Measurements from ENCODE around the gene C14orf180.

GRCh38 chr14:104555430-104556255, 23.9 kb upstream of the C14orf180 start:
- no peak for TF ChIP-seq CTCF (conservative IDR thresholded peaks at IDR 0.05; ENCODE audit: low read depth, low read length)
- TF ChIP-seq EZH2 (IDR thresholded peaks at IDR 0.05; ENCODE audit: borderline replicate concordance, low read depth, low read length, poor library complexity, severe bottlenecking): no peak

All from A673 (cell line).